GM23248 (cell line): ENCODE measurements around the gene CKAP5. TPM values are rescaled to one million over a fixed set of nuclear protein-coding genes. Genes with fewer than 3 reads are reported as not detected.
"Not testable (repeated sequence)": the region's sequence is repeated elsewhere in the genome, so short reads cannot be mapped to it uniquely, and the experiment has no call there.

Source experiments
- DNase-seq: peaks from one replicate; pipeline ENCODE4 v3.0.0-alpha.2; 2015
- H2AFZ ChIP-seq: fragments of 200-600 bp; sonication (generic); 2 replicates; pipeline ENCODE4 v1.6.1; 2016; ENCODE audit warnings: antibody characterized with exemption
- H3F3A ChIP-seq: fragments of 200-600 bp; sonication (generic); 2 replicates; pipeline ENCODE4 v1.6.1; 2016; ENCODE audit warnings: mild to moderate bottlenecking, antibody characterized with exemption, mixed run types; ENCODE audit not compliant: insufficient read depth
- H3K27ac ChIP-seq: fragments of 200-600 bp; sonication (generic); 2 replicates; pipeline ENCODE4 v1.5.1; 2016; ENCODE audit warnings: mild to moderate bottlenecking
- H3K27me3 ChIP-seq: fragments of 200-600 bp; sonication (generic); replicated peaks from 2 replicates; pipeline ENCODE4 v1.6.1; 2016; ENCODE audit warnings: mild to moderate bottlenecking; ENCODE audit not compliant: insufficient read depth
- H3K36me3 ChIP-seq: fragments of 200-600 bp; sonication (generic); 2 replicates; pipeline ENCODE4 v1.6.1; 2016; ENCODE audit warnings: low read depth, mild to moderate bottlenecking
- H3K4me1 ChIP-seq: fragments of 200-600 bp; sonication (generic); 2 replicates; pipeline ENCODE4 v1.6.1; 2016; ENCODE audit warnings: mild to moderate bottlenecking; ENCODE audit not compliant: insufficient read depth
- H3K4me2 ChIP-seq: fragments of 200-600 bp; sonication (generic); one replicate; pipeline ENCODE4 v1.6.1; 2016; ENCODE audit warnings: mild to moderate bottlenecking; ENCODE audit not compliant: unreplicated experiment
- H3K4me3 ChIP-seq: fragments of 200-600 bp; sonication (generic); 2 replicates; pipeline ENCODE4 v1.5.1; 2016; ENCODE audit warnings: mild to moderate bottlenecking
- H3K79me2 ChIP-seq: fragments of 200-600 bp; sonication (generic); 2 replicates; pipeline ENCODE4 v1.6.1; 2016; ENCODE audit warnings: mild to moderate bottlenecking; ENCODE audit not compliant: insufficient read depth
- H3K9ac ChIP-seq: fragments of 200-600 bp; sonication (generic); 2 replicates; pipeline ENCODE4 v1.6.1; 2016; ENCODE audit warnings: mild to moderate bottlenecking
- H3K9me2 ChIP-seq: fragments of 200-600 bp; sonication (generic); 2 replicates; pipeline ENCODE4 v1.6.1; 2016; ENCODE audit warnings: mixed run types, mild to moderate bottlenecking, moderate library complexity; ENCODE audit not compliant: insufficient read depth
- H3K9me3 ChIP-seq: fragments of 200-600 bp; sonication (generic); one replicate; pipeline ENCODE4 v1.6.1; 2017; ENCODE audit warnings: low read depth
- H4K20me1 ChIP-seq: fragments of 200-600 bp; sonication (generic); 2 replicates; pipeline ENCODE4 v1.6.0; 2016; ENCODE audit not compliant: insufficient read depth
- EZH2 ChIP-seq: fragments of 200-600 bp; sonication (generic); IDR thresholded peaks from 2 replicates; pipeline ENCODE4 v1.6.1; 2018; ENCODE audit warnings: antibody characterized with exemption, mild to moderate bottlenecking; ENCODE audit not compliant: insufficient read depth, poor library complexity, severe bottlenecking
- EZH2phosphoT487 ChIP-seq: fragments of 200-600 bp; sonication (generic); IDR thresholded peaks from 2 replicates; pipeline ENCODE4 v1.6.1; 2018; ENCODE audit warnings: antibody characterized with exemption, moderate library complexity, mild to moderate bottlenecking, low read depth; ENCODE audit not compliant: insufficient read depth
- WGBS, 2 experiments: methylation state at CpG; one replicate each; pipeline ENCODE4 v1.1.6; 2015 to 2017; ENCODE audit warnings: low lambda C conversion rate in 2 of 2, low coverage in 1 of 2; ENCODE audit errors: missing lambda C conversion rate in 2 of 2; 5-methylcytosine and 5-hydroxymethylcytosine counted together
- in situ Hi-C: fragments of 300-500 bp; cut with MboI; formaldehyde crosslinking; loops from 2 replicates; pipeline ENCODE4 v1.15.0; 2020
- polyA plus RNA-seq: library from polyadenylated mRNA; unstranded; fragments of >200 nt; fragmentation: Nextera tagmentation; extraction: Ambion mirVana; gene quantifications from 2 replicates; pipeline ENCODE4 v1.2.1, GENCODE V29; 2016
- total RNA-seq: library from RNA; depleted of rRNA; stranded (reverse); fragments of >200 nt; shearing (Covaris generic); gene quantifications from 2 replicates; pipeline ENCODE4 v1.2.3, GENCODE V29; 2014

CKAP5 gene
- total and polyA plus RNA-seq, 2 experiments from 2014 or later = 35.2 to 47.6 TPM

DNA sequence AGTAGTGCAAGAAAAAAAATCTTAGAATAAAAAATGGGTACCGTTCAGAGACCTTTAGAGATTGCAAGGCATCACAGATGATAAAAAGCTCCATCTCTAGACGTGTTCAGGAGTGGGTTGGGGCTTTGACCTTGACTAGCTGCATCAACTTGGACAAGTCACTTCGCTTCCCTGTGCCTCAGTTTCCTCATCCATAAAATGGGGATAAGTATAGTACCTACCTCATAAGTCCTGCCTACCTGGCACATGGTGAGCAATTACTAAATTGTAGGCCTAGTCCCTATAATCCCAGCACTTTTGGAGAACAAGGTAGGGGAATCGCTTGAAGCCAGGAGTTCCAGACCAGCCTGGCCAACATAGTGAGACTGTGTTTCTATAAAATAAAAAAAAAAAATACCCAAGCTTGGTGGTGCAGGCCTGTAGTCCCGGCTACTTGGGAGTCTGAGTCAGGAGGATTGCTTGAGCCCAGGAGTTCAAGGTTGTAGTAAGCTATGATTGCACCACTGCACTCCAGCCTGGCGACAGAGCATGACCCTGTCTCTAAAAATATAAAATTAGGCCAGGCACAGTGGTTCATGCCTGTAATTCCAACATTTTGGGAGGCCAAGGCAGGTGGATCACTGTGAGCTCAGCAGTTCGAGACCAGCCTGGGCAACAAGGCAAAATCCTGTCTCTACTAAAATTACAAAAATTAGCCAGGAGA lies 133.1 kb downstream of the CKAP5 start:
- no peaks in the 10 kb centered on the region for H3K9me3 ChIP-seq
- TF ChIP-seq EZH2phosphoT487 (no peak), EZH2 (no peak)
- DNase-seq = no peak
- H3K79me2 ChIP-seq = no peaks in the 10 kb centered on the region
- H3K9ac ChIP-seq = no peak overlapping the region
- no peak overlapping the region for H3K4me3 ChIP-seq
- no peak overlapping the region for H3K4me2 ChIP-seq
- no peak overlapping the region for H2AFZ ChIP-seq
- H3F3A ChIP-seq = peaks cover 33% of the 10 kb centered on the region
- H3K36me3 ChIP-seq = no peaks in the 10 kb centered on the region
- 84 to 85% methylated on average over 7 of the region's 7 CpGs for WGBS, 2 experiments
- in situ Hi-C loops = no loop called here
- H4K20me1 ChIP-seq = no peaks in the 10 kb centered on the region
- no peaks in the 10 kb centered on the region for H3K9me2 ChIP-seq
- peaks cover 25% of the 10 kb centered on the region for H3K4me1 ChIP-seq
- H3K27ac ChIP-seq = no peak overlapping the region
- H3K27me3 ChIP-seq = no peaks in the 10 kb centered on the region

DNA sequence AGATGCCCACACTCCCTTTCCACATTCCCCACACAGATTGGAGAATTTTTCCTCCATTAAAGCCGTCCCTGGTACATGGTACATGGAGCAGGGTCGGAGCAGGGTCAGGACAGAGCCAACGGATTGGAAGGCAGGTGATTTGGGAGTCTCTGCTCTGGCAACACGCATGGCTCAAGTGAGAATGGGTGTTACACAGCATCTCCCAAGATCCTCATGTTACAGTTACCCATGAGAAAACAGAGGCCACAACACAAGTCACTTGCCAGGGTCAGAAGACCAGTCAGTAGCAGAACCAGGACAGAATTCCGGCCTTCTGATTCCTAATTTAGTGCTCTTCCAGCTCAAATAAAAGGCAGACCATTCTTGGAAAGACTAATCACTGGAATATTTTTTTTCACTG lies 134.8 kb downstream of the CKAP5 start:
- peak; percentile 46 for DNase-seq
- peak overlapping the region; percentile 82 for H3K9ac ChIP-seq

DNA sequence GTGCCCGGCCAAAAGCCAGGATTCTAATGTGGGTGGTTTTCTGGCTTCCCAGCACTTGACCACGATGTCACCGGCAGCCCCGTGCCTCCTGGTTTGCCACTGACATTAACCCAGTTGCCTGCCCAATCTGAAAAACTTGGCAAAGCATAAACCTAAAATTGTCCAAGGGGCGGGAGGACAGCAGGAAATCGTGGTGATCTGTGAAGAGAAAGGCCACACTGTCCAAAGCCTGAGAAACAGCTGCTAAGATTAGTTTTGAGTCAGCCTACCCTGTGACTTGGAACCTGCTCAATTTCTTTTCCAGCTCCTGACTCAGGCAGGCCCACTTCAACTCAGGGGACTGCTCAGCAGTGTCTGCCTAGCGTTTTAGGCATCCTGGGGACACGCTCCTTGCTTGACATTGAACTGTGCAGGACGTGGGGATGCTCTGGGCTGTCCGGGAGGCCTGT lies 135.2 kb downstream of the CKAP5 start:
- H3K27ac ChIP-seq = peak overlapping the region; percentile 98
- no peaks in the 10 kb centered on the region for H3K27me3 ChIP-seq
- H3K9me3 ChIP-seq = no peaks in the 10 kb centered on the region
- H3K4me2 ChIP-seq = peak overlapping the region; percentile 50
- H3K36me3 ChIP-seq = peaks cover 8% of the 10 kb centered on the region; the same call in 1 of the 2 replicates
- peak overlapping the region; percentile 76 for H2AFZ ChIP-seq
- 3% methylated on average over 10 of the region's 10 CpGs for WGBS, 2 experiments
- TF ChIP-seq EZH2 (no peak), EZH2phosphoT487 (no peak)
- H3K9ac ChIP-seq = peak overlapping the region; percentile 82
- H3K79me2 ChIP-seq = peaks cover 8% of the 10 kb centered on the region; the same call in 1 of the 2 replicates
- no peaks in the 10 kb centered on the region for H3K9me2 ChIP-seq
- in situ Hi-C loops = no loop called here
- peaks cover 25% of the 10 kb centered on the region for H3K4me1 ChIP-seq
- peaks cover 33% of the 10 kb centered on the region for H3F3A ChIP-seq
- H4K20me1 ChIP-seq = no peaks in the 10 kb centered on the region
- DNase-seq = peak; percentile 98
- H3K4me3 ChIP-seq = no peak overlapping the region

More for the DNA sequence above, 134.8 kb downstream of the CKAP5 start:
- Histone ChIP-seq H3K27me3 (no peaks in the 10 kb centered on the region), H3K79me2 (0 out of 2 replicates have a peak, but pooled peaks cover 4% of the 10 kb centered on the region), H3K4me2 (peak overlapping the region; percentile 22), H3K9me2 (no peaks in the 10 kb centered on the region), H3K27ac (peak overlapping the region; percentile 98), H3K36me3 (0 out of 2 replicates have a peak, but pooled peaks cover 3% of the 10 kb centered on the region), H3K9me3 (no peaks in the 10 kb centered on the region), H2AFZ (peak overlapping the region; percentile 76), H3K4me1 (peaks cover 25% of the 10 kb centered on the region), H3F3A (peaks cover 33% of the 10 kb centered on the region), H4K20me1 (no peaks in the 10 kb centered on the region), H3K4me3 (no peak overlapping the region)
- in situ Hi-C loops = no loop called here
- WGBS, 2 experiments = 22 to 28% methylated on average over 5 of the region's 5 CpGs
- no peak for TF ChIP-seq EZH2phosphoT487
- no peak for TF ChIP-seq EZH2

DNA sequence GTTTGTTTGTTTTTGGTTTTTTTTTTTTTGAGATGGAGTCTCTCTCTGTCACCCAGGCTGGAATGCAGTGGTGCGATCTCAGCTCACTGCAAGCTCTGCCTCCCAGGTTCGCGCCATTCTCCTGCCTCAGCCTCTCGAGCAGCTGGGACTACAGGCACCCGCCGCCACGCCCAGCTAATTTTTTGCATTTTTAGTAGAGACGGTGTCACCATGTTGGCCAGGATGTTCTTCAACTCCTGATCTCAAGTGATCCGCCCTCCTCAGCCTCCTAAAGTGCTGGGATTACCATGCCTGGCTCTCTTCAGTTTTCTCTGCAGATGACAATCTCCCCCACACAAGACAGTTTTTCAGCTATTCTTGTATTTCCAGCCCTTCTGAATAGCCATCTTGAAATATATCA lies 136.7 kb downstream of the CKAP5 start:
- peaks cover 13% of the 10 kb centered on the region; the same call in 1 of the 2 replicates for H3K36me3 ChIP-seq
- DNase-seq, H3K9ac ChIP-seq, H3K27me3 ChIP-seq, in situ Hi-C loops, H3K27ac ChIP-seq, H4K20me1 ChIP-seq, H3K4me3 ChIP-seq, H3K9me2 ChIP-seq, H2AFZ ChIP-seq, H3K9me3 ChIP-seq, H3K4me2 ChIP-seq: not testable (repeated sequence)
- H3F3A ChIP-seq = peaks cover 28% of the 10 kb centered on the region
- WGBS, 2 experiments = 81 to 83% methylated on average over 9 of the region's 9 CpGs
- peaks cover 17% of the 10 kb centered on the region; the same call in 1 of the 2 replicates for H3K79me2 ChIP-seq
- peaks cover 17% of the 10 kb centered on the region for H3K4me1 ChIP-seq
